HG03342 (cell line): ENCODE measurements around the gene GPR82.
A peak's percentile ranks its signal among the peaks of the same experiment; 100 is the strongest.
"Not testable (repeated sequence)": the region's sequence is repeated elsewhere in the genome, so short reads cannot be mapped to it uniquely, and the experiment has no call there.

Experiments used
- ATAC-seq: cut with Tn5 transposase; IDR thresholded peaks from one replicate; pipeline ENCODE4 v1.9.1; 2021; ENCODE audit warnings: mild to moderate bottlenecking, moderate library complexity; ENCODE audit not compliant: unreplicated experiment

The GPR82 gene

GRCh38 chrX:41723826-41724225, at the start of gene GPR82:
Gene GPR82 (plus strand): TSS chrX:41724181. CDS start chrX:41727027, 2,846 bp downstream.
- no peak for ATAC-seq

GRCh38 chrX:41676361-41676760, 47.6 kb upstream of the GPR82 start:
- not testable (repeated sequence) for ATAC-seq

GRCh38 chrX:41677183-41678060, 46.6 kb upstream of the GPR82 start:
- ATAC-seq = no peak

- no peak for ATAC-seq
Measured at GRCh38 chrX:41684138-41684537, 39.8 kb upstream of the GPR82 start.

- no peak for ATAC-seq
Measured at GRCh38 chrX:41684940-41685339, 39.0 kb upstream of the GPR82 start.

- ATAC-seq = no peak
Measured at GRCh38 chrX:41686788-41687187, 37.2 kb upstream of the GPR82 start.

GRCh38 chrX:41688156-41688555, 35.8 kb upstream of the GPR82 start:
- ATAC-seq = no peak

- no peak for ATAC-seq
Measured at GRCh38 chrX:41688835-41689234, 35.1 kb upstream of the GPR82 start, which contains the start of gene GPR34. Gene GPR34 (plus strand): TSS chrX:41688973. CDS start chrX:41695634, 6,661 bp downstream.

- ATAC-seq = no peak
Measured at GRCh38 chrX:41689711-41690110, 34.3 kb upstream of the GPR82 start.

GRCh38 chrX:41692162-41692749, 31.7 kb upstream of the GPR82 start:
- ATAC-seq = no peak

- no peak for ATAC-seq
Measured at GRCh38 chrX:41693024-41693423, 31.0 kb upstream of the GPR82 start.

GRCh38 chrX:41695426-41695825, 28.6 kb upstream of the GPR82 start:
- ATAC-seq = no peak

- no peak for ATAC-seq
Measured at GRCh38 chrX:41703574-41704029, 20.4 kb upstream of the GPR82 start.

GRCh38 chrX:41705042-41705441, 18.9 kb upstream of the GPR82 start:
- no peak for ATAC-seq

- peak; percentile 81 for ATAC-seq
Measured at GRCh38 chrX:41705680-41706374, 18.2 kb upstream of the GPR82 start.

- no peak for ATAC-seq
Measured at GRCh38 chrX:41707218-41707617, 16.8 kb upstream of the GPR82 start.

GRCh38 chrX:41708486-41708885, 15.5 kb upstream of the GPR82 start:
- ATAC-seq = no peak

- ATAC-seq = no peak
Measured at GRCh38 chrX:41711021-41711667, 12.8 kb upstream of the GPR82 start.

- ATAC-seq = no peak
Measured at GRCh38 chrX:41716222-41716621, 7.8 kb upstream of the GPR82 start.

GRCh38 chrX:41716767-41717473, 7.1 kb upstream of the GPR82 start:
- ATAC-seq = no peak
